MM.1S (cell line): Measurements from ENCODE around the gene DDN.

Experiments used
- DNase-seq: peaks from one replicate; pipeline ENCODE4 v3.0.0-alpha.2; 2015
- H2AFZ ChIP-seq: fragments of 300-600 bp; sonication (generic); 2 replicates; pipeline ENCODE4 v1.6.0; 2016; ENCODE audit warnings: antibody characterized with exemption, low read length
- H3F3A ChIP-seq: fragments of 300-600 bp; sonication (generic); 2 replicates; pipeline ENCODE4 v1.6.1; 2016; ENCODE audit warnings: mild to moderate bottlenecking, antibody characterized with exemption, low read length, moderate library complexity, mixed read lengths; ENCODE audit not compliant: insufficient read depth
- H3K27ac ChIP-seq: fragments of 300-600 bp; sonication (generic); 2 replicates; pipeline ENCODE4 v1.5.1; 2016; ENCODE audit warnings: mild to moderate bottlenecking, low read length
- H3K27me3 ChIP-seq: fragments of 300-600 bp; sonication (generic); replicated peaks from 2 replicates; pipeline ENCODE4 v1.6.0; 2016; ENCODE audit warnings: low read length; ENCODE audit not compliant: insufficient read depth
- H3K36me3 ChIP-seq: fragments of 300-600 bp; sonication (generic); replicated peaks from 2 replicates; pipeline ENCODE4 v1.6.1; 2016; ENCODE audit warnings: mild to moderate bottlenecking, low read length, mixed read lengths; ENCODE audit not compliant: insufficient read depth
- H3K4me1 ChIP-seq: fragments of 300-600 bp; sonication (generic); 2 replicates; pipeline ENCODE4 v1.6.1; 2016; ENCODE audit warnings: low read length, mixed read lengths
- H3K4me2 ChIP-seq: fragments of 300-600 bp; sonication (generic); 2 replicates; pipeline ENCODE4 v1.6.0; 2016; ENCODE audit warnings: low read depth, low read length
- H3K4me3 ChIP-seq: fragments of 300-600 bp; sonication (generic); 2 replicates; pipeline ENCODE4 v1.5.1; 2016; ENCODE audit warnings: low read length, mixed read lengths
- H3K79me2 ChIP-seq: fragments of 300-600 bp; sonication (generic); 2 replicates; pipeline ENCODE4 v1.6.1; 2016; ENCODE audit warnings: mixed run types, low read length, mixed read lengths
- H3K9ac ChIP-seq: fragments of 300-600 bp; sonication (generic); 2 replicates; pipeline ENCODE4 v1.6.1; 2016; ENCODE audit warnings: low read length, mixed read lengths
- H3K9me2 ChIP-seq: fragments of 300-600 bp; sonication (generic); replicated peaks from 2 replicates; pipeline ENCODE4 v1.6.1; 2016; ENCODE audit warnings: mild to moderate bottlenecking, low read length, mixed read lengths; ENCODE audit not compliant: insufficient read depth
- H3K9me3 ChIP-seq: fragments of 300-600 bp; sonication (generic); replicated peaks from 2 replicates; pipeline ENCODE4 v1.6.1; 2016; ENCODE audit warnings: mild to moderate bottlenecking, low read length, mixed read lengths; ENCODE audit not compliant: insufficient read depth
- H4K20me1 ChIP-seq: fragments of 300-600 bp; sonication (generic); 2 replicates; pipeline ENCODE4 v1.6.1; 2016; ENCODE audit warnings: mild to moderate bottlenecking, low read length, moderate library complexity, mixed read lengths; ENCODE audit not compliant: insufficient read depth
- EZH2 ChIP-seq: fragments of 300-600 bp; sonication (generic); optimal IDR thresholded peaks from 2 replicates; pipeline ENCODE3; 2017; ENCODE audit warnings: low read depth, mild to moderate bottlenecking, antibody characterized with exemption, low read length, mixed read lengths
- EZH2phosphoT487 ChIP-seq: fragments of 300-600 bp; sonication (generic); IDR thresholded peaks from 2 replicates; pipeline ENCODE4 v1.6.1; 2018; ENCODE audit warnings: antibody characterized with exemption, low read length
- TF ChIP-seq, protein P1 (sequence below): fragments of 300-600 bp; sonication (generic); IDR thresholded peaks from 2 replicates; pipeline ENCODE4 v1.5.1; 2016; ENCODE audit warnings: antibody characterized with exemption, low read length, mixed read lengths

The DDN gene

DNA sequence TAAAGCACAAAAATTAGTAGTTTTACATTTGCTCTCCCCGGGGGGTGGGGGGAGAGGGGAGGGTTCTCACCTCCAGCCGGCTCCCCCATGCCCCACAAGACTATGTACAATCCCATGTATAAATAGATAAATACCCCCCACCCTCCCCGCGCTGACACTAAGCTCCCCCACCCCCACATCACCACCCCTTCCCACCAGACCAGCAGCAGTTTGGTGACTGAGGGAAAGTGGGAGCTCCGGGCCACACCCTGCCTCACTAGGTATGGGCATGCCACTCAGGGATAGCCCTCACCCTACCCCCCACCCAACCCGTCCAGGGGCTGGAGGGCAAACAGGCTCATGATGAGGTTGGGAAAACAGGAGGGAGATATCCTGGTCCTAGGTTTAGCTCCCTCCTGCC is 21.3 kb upstream of the DDN start:
- Histone ChIP-seq H3F3A (peaks cover 18% of the 10 kb centered on the region), H3K79me2 (peaks cover 24% of the 10 kb centered on the region), H3K27ac (no peak overlapping the region), H3K9me2 (no peaks in the 10 kb centered on the region), H2AFZ (no peak overlapping the region), H3K9me3 (no peaks in the 10 kb centered on the region), H3K27me3 (no peaks in the 10 kb centered on the region), H3K36me3 (no peaks in the 10 kb centered on the region), H3K9ac (no peak overlapping the region), H3K4me3 (no peak overlapping the region), H4K20me1 (no peaks in the 10 kb centered on the region), H3K4me2 (no peak overlapping the region), H3K4me1 (0 out of 2 replicates have a peak, but pooled peaks cover 3% of the 10 kb centered on the region)
- TF ChIP-seq EZH2phosphoT487 (no peak), EZH2 (no peak)
- TF ChIP-seq, protein P1, sequence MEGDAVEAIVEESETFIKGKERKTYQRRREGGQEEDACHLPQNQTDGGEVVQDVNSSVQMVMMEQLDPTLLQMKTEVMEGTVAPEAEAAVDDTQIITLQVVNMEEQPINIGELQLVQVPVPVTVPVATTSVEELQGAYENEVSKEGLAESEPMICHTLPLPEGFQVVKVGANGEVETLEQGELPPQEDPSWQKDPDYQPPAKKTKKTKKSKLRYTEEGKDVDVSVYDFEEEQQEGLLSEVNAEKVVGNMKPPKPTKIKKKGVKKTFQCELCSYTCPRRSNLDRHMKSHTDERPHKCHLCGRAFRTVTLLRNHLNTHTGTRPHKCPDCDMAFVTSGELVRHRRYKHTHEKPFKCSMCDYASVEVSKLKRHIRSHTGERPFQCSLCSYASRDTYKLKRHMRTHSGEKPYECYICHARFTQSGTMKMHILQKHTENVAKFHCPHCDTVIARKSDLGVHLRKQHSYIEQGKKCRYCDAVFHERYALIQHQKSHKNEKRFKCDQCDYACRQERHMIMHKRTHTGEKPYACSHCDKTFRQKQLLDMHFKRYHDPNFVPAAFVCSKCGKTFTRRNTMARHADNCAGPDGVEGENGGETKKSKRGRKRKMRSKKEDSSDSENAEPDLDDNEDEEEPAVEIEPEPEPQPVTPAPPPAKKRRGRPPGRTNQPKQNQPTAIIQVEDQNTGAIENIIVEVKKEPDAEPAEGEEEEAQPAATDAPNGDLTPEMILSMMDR, result no peak
- DNase-seq, result no peak

DNA sequence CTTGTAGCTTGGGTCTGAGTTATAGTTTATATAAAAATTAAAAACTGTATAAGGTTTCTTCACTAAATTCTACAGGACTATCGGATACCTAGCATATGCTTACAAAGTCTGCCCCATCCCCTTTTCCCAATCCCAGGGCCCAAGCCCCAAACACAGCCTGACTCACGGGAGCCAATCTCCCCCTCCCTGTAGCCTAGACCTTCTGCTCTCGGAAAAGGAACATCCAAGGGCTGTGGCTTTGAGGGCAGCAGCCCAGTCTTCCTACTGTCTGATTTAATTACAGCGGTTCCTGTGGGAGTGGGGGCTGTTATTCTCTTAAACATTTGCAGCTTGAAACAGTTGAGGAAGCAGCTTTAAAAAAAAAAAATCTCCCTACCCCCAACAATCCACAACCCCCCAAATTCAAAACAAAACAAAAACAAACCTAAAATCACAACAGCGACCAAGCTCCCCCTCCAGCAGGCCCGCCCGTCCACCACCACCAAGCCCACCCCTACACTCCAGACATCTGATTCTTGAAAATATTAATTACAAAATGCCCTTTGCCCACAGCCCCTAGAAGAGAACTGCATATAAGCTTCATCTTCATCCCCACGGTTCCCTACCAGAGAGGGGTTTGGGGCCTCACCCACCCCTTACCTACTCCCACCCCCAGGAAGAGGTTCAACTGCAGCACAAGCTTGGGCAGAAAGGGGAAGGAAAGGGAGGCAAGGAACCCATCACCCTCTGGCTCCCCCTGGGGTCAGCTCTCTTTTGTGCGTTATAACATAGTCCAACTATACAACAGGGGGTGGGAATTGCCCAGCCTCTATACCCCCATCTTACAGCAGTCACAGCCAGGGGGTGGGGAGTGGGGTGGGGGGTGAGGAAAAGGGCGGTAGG is 20.5 kb upstream of the DDN start:
- peaks cover 28% of the 10 kb centered on the region for H3K79me2 ChIP-seq
- H3K4me2 ChIP-seq, result peak overlapping the region; percentile 81; the same call in 1 of the 2 replicates
- no peaks in the 10 kb centered on the region for H3K36me3 ChIP-seq
- H3K4me1 ChIP-seq, result 0 out of 2 replicates have a peak, but pooled peaks cover 3% of the 10 kb centered on the region
- no peaks in the 10 kb centered on the region for H3K27me3 ChIP-seq
- TF ChIP-seq EZH2 (no peak), EZH2phosphoT487 (no peak)
- TF ChIP-seq, protein P1, result peak; percentile 40
- H3K4me3 ChIP-seq, result no peak overlapping the region
- H3K9me2 ChIP-seq, result no peaks in the 10 kb centered on the region
- H3K9me3 ChIP-seq, result no peaks in the 10 kb centered on the region
- peak overlapping the region; percentile 89; the same call in 1 of the 2 replicates for H3K9ac ChIP-seq
- H3F3A ChIP-seq, result peaks cover 18% of the 10 kb centered on the region
- peak; percentile 46 for DNase-seq
- peak overlapping the region; percentile 84; the same call in 1 of the 2 replicates for H3K27ac ChIP-seq
- H4K20me1 ChIP-seq, result no peaks in the 10 kb centered on the region
- no peak overlapping the region for H2AFZ ChIP-seq

DNA sequence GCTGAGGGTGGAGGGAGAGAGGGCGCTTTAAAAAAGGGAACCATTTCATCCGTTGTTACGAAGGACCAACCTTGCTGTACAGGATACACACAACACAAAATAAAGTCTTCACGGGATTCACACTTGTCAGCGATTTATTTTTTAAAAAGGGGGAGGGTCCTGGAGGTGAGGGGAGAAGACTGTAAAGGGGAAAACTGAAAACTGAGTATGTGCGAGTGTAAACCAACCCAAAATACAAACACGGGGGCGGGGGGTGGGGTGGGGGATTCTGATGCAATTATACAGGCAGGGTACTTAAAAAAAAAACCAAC is 19.9 kb upstream of the DDN start:
- peak overlapping the region; percentile 89 for H3K9ac ChIP-seq
- H3K9me2 ChIP-seq, result no peaks in the 10 kb centered on the region
- H4K20me1 ChIP-seq, result no peaks in the 10 kb centered on the region
- H3K9me3 ChIP-seq, result no peaks in the 10 kb centered on the region
- H2AFZ ChIP-seq, result peak overlapping the region; percentile 51
- 0 out of 2 replicates have a peak, but pooled peaks cover 3% of the 10 kb centered on the region for H3K4me1 ChIP-seq
- H3K27ac ChIP-seq, result peak overlapping the region; percentile 84
- no peak for DNase-seq
- peak overlapping the region; percentile 80 for H3K4me3 ChIP-seq
- H3K79me2 ChIP-seq, result peaks cover 34% of the 10 kb centered on the region
- peaks cover 18% of the 10 kb centered on the region for H3F3A ChIP-seq
- no peaks in the 10 kb centered on the region for H3K36me3 ChIP-seq
- TF ChIP-seq, protein P1, result no peak
- TF ChIP-seq EZH2, result no peak
- TF ChIP-seq EZH2phosphoT487, result no peak
- H3K4me2 ChIP-seq, result peak overlapping the region; percentile 81
- no peaks in the 10 kb centered on the region for H3K27me3 ChIP-seq
